Fibroblast of villous mesenchyme (primary cell): ENCODE measurements around the gene TMEM164. TPM values are rescaled to one million over a fixed set of nuclear protein-coding genes. Genes with fewer than 3 reads are reported as not detected.
A peak's percentile ranks its signal among the peaks of the same experiment; 100 is the strongest.

Experiments
- DNase-seq: peaks from one replicate; pipeline ENCODE4 v3.0.0-alpha.2; 2010; ENCODE audit warnings: low read depth
- H3K4me3 ChIP-seq: 2 replicates; pipeline ENCODE4 v1.5.1; 2011; ENCODE audit warnings: low read depth, mild to moderate bottlenecking, low read length
- CTCF ChIP-seq: IDR thresholded peaks from 2 replicates; pipeline ENCODE4 v1.5.1; 2012; ENCODE audit warnings: low read depth, mild to moderate bottlenecking, low read length; ENCODE audit not compliant: insufficient read depth
- total RNA-seq: library from RNA; depleted of rRNA; stranded (reverse); fragments of >200 nt; gene quantifications from 2 replicates; pipeline ENCODE4 v1.2.3, GENCODE V29; 2012

The TMEM164 gene
- total RNA-seq, 1 donor: 11.7 TPM

GRCh38 chrX:110013968-110014367 lies 11.1 kb downstream of the TMEM164 start:
- no peak for TF ChIP-seq CTCF
- no peak for DNase-seq

GRCh38 chrX:110015032-110015431 lies 12.1 kb downstream of the TMEM164 start:
- no peak for DNase-seq
- no peak for TF ChIP-seq CTCF
- no peak overlapping the region for H3K4me3 ChIP-seq

More at GRCh38 chrX:110013968-110014367, 11.1 kb downstream of the TMEM164 start:
- no peak overlapping the region for H3K4me3 ChIP-seq

- DNase-seq: no peak
- TF ChIP-seq CTCF: no peak
These were observed 13.0 kb downstream of the TMEM164 start for GRCh38 chrX:110015915-110016314.

GRCh38 chrX:110020536-110020935 lies 17.6 kb downstream of the TMEM164 start:
- no peak overlapping the region for H3K4me3 ChIP-seq
- no peak for DNase-seq
- TF ChIP-seq CTCF: no peak

More at GRCh38 chrX:110015915-110016314, 13.0 kb downstream of the TMEM164 start:
- no peak overlapping the region for H3K4me3 ChIP-seq

- no peak for TF ChIP-seq CTCF
- peak; percentile 59 for DNase-seq
These were observed 18.5 kb downstream of the TMEM164 start for GRCh38 chrX:110021258-110022022.

GRCh38 chrX:110022599-110023448 lies 19.9 kb downstream of the TMEM164 start:
- no peak for DNase-seq

More at GRCh38 chrX:110021258-110022022, 18.5 kb downstream of the TMEM164 start:
- no peak overlapping the region for H3K4me3 ChIP-seq

More at GRCh38 chrX:110022599-110023448, 19.9 kb downstream of the TMEM164 start:
- no peak for TF ChIP-seq CTCF
- no peak overlapping the region for H3K4me3 ChIP-seq
